ENCODE measurements around the gene GSAP. TPM values are rescaled to one million over a fixed set of nuclear protein-coding genes. Genes with fewer than 3 reads are reported as not detected.

GSAP gene
- total and polyA plus RNA-seq, 2 donors (not counting 3 experiments of a cell fraction or from before 2014, with no cell fraction given): 2.3 to 5.8 TPM

DNA sequence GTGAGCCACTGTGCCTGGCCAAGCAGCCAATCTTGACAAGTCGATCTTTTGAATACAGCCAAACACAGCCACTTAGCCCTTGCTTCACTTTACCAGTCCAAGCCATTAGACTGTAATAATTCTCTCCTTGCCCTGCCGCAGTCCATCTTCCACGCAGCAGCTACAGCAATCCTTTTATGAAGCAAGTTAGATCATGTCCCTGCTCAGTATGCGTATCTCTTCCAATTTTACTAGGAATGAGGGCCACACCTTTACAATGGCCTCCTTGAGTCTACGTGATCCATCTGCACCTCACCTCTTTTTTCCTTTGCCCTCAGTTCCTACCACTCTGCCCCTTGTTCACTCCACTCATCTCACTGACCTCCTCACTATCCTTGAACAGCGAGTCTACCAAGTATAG, 22.2 kb downstream of the GSAP start:
- FAIRE-seq (no peak), DNase-seq (ENCODE audit: low read depth, low spot score) (no peak)
- Histone ChIP-seq H4K20me1 (replicated peaks; ENCODE audit: control insufficient read depth, extremely low read depth, insufficient read depth, low read length) (no peaks in the 10 kb centered on the region), H3K36me3 (ENCODE audit: control insufficient read depth in 2 of 2, extremely low read depth in 1 of 2, insufficient read depth in 2 of 2, low read length in 2 of 2) (no peaks in the 10 kb centered on the region), H3K4me1 (ENCODE audit: control insufficient read depth, extremely low read depth, insufficient read depth, low read length) (no peaks in the 10 kb centered on the region), H3K27me3 (ENCODE audit: control insufficient read depth in 2 of 2, insufficient read depth in 2 of 2, low read length in 2 of 2) (no peaks in the 10 kb centered on the region), H2AFZ (ENCODE audit: low read depth, low read length) (no peak overlapping the region), H3K4me2 (ENCODE audit: insufficient read depth, low read length) (no peak overlapping the region), H3K9ac (replicated peaks; ENCODE audit: extremely low read depth, insufficient read depth, low read length) (no peak overlapping the region), H3K4me3 (replicated peaks in 1 of 3; ENCODE audit: insufficient read depth in 1 of 3, low read depth in 1 of 3, low read length in 3 of 3) (no peak overlapping the region), H3K79me2 (ENCODE audit: control insufficient read depth, insufficient read depth, low read length) (no peaks in the 10 kb centered on the region), H3K9me1 (replicated peaks; ENCODE audit: control insufficient read depth, extremely low read depth, insufficient read depth, low read length) (no peaks in the 10 kb centered on the region), H3K27ac (ENCODE audit: insufficient read depth, low read depth, low read length) (no peak overlapping the region), H3K9me3 (replicated peaks; ENCODE audit: control insufficient read depth, insufficient read depth, low read length) (no peaks in the 10 kb centered on the region)
- intact Hi-C loops (cut with micrococcal nuclease) (no loop called here), dilution Hi-C loops (cut with MboI; ENCODE audit: extremely low pct_ligation_motif_present, low sequenced_read_pairs) (no loop called here)
- POLR2A ChIA-PET: no interaction called here
- CTCF ChIA-PET: no interaction called here
- no TSS peak for BruUV-seq (replicated peaks)
- TF ChIP-seq JUN (IDR thresholded peaks at IDR 0.05; ENCODE audit: borderline replicate concordance, insufficient read depth, insufficient read length, low read depth) (no peak), EZH2 (IDR thresholded peaks at IDR 0.05; ENCODE audit: borderline replicate concordance, low read depth, low read length, severe bottlenecking) (no peak), MYC (IDR thresholded peaks at IDR 0.05; ENCODE audit: low read depth, low read length) (no peak), CTCF (IDR thresholded peaks at IDR 0.05; ENCODE audit: extremely low read depth in 1 of 2, insufficient read depth in 1 of 2, low read depth in 1 of 2, low read length in 2 of 2) (no peak)

DNA sequence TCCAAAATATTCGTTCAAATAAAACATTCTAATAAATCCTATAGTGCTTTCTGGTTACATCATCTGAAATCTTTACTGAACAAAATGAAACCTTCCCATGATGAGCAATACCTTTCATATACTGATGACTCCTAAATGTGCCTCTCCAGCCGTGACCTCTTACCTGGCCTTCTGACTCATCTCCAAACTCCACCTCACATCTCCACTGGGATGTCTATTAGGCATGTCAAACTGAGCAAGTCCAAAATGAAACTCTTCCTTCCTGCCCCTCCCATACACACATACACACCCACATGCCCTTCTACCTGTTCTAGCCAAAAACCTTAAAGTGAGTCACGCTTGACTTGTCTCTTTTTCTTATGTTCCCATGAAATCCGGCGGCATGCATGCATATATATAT, 22.9 kb downstream of the GSAP start:
- no peaks in the 10 kb centered on the region for H3K9me3 ChIP-seq (replicated peaks; ENCODE audit: control insufficient read depth, insufficient read depth, low read length)
- H2AFZ ChIP-seq (ENCODE audit: low read depth, low read length): no peak overlapping the region
- no TSS peak for BruUV-seq (replicated peaks)
- H3K27me3 ChIP-seq (ENCODE audit: control insufficient read depth in 2 of 2, insufficient read depth in 2 of 2, low read length in 2 of 2): no peaks in the 10 kb centered on the region
- H3K79me2 ChIP-seq (ENCODE audit: control insufficient read depth, insufficient read depth, low read length): no peaks in the 10 kb centered on the region
- ChIA-PET POLR2A (no interaction called here), CTCF (no interaction called here)
- no peak overlapping the region for H3K27ac ChIP-seq (ENCODE audit: insufficient read depth, low read depth, low read length)
- no peak overlapping the region for H3K4me2 ChIP-seq (ENCODE audit: insufficient read depth, low read length)
- FAIRE-seq (no peak), DNase-seq (ENCODE audit: low read depth, low spot score) (no peak)
- intact Hi-C loops (cut with micrococcal nuclease) (no loop called here), dilution Hi-C loops (cut with MboI; ENCODE audit: extremely low pct_ligation_motif_present, low sequenced_read_pairs) (no loop called here)
- H4K20me1 ChIP-seq (replicated peaks; ENCODE audit: control insufficient read depth, extremely low read depth, insufficient read depth, low read length): no peaks in the 10 kb centered on the region
- H3K4me3 ChIP-seq (replicated peaks in 1 of 3; ENCODE audit: insufficient read depth in 1 of 3, low read depth in 1 of 3, low read length in 3 of 3): no peak overlapping the region
- TF ChIP-seq POLR2A (IDR thresholded peaks at IDR 0.05; ENCODE audit: low read depth, low read length) (no peak), POLR2AphosphoS5 (IDR thresholded peaks at IDR 0.05; ENCODE audit: insufficient read depth, low read depth, low read length) (no peak), GATA2 (IDR thresholded peaks at IDR 0.05; ENCODE audit: insufficient read depth, insufficient read length, low read depth, low read length) (no peak), JUN (IDR thresholded peaks at IDR 0.05; ENCODE audit: borderline replicate concordance, insufficient read depth, insufficient read length, low read depth) (no peak), FOS (IDR thresholded peaks at IDR 0.05; ENCODE audit: borderline replicate concordance, insufficient read depth, low read length) (no peak), MYC (IDR thresholded peaks at IDR 0.05; ENCODE audit: low read depth, low read length) (no peak), EZH2 (IDR thresholded peaks at IDR 0.05; ENCODE audit: borderline replicate concordance, low read depth, low read length, severe bottlenecking) (no peak), CTCF (IDR thresholded peaks at IDR 0.05; ENCODE audit: extremely low read depth in 1 of 2, insufficient read depth in 1 of 2, low read depth in 1 of 2, low read length in 2 of 2) (no peak)
- TF ChIP-seq, protein P1, sequence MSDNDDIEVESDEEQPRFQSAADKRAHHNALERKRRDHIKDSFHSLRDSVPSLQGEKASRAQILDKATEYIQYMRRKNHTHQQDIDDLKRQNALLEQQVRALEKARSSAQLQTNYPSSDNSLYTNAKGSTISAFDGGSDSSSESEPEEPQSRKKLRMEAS (IDR thresholded peaks at IDR 0.05; ENCODE audit: insufficient read depth, insufficient read length): no peak
- no peaks in the 10 kb centered on the region for H3K36me3 ChIP-seq (ENCODE audit: control insufficient read depth in 2 of 2, extremely low read depth in 1 of 2, insufficient read depth in 2 of 2, low read length in 2 of 2)
- H3K4me1 ChIP-seq (ENCODE audit: control insufficient read depth, extremely low read depth, insufficient read depth, low read length): no peaks in the 10 kb centered on the region
- no peaks in the 10 kb centered on the region for H3K9me1 ChIP-seq (replicated peaks; ENCODE audit: control insufficient read depth, extremely low read depth, insufficient read depth, low read length)
- no peak overlapping the region for H3K9ac ChIP-seq (replicated peaks; ENCODE audit: extremely low read depth, insufficient read depth, low read length)

Data from endothelial cell of umbilical vein (primary cell).